Right hindlimb (tissue), 1 donor: ENCODE measurements around the gene GCSH.

Experiments used
- DNase-seq: peaks from one replicate; pipeline ENCODE4 v3.0.0-alpha.2; 2018

The GCSH gene

GRCh38 chr16:81040842-81041241 lies 55.4 kb downstream of the GCSH start:
- DNase-seq, result no peak

GRCh38 chr16:81040131-81040530 lies 56.1 kb downstream of the GCSH start:
- DNase-seq, result no peak

GRCh38 chr16:81036751-81037350 lies 59.3 kb downstream of the GCSH start:
- DNase-seq, result peak; percentile 24

GRCh38 chr16:81035975-81036750 lies 60.0 kb downstream of the GCSH start:
- peak; percentile 41 for DNase-seq

GRCh38 chr16:81035398-81035974 lies 60.7 kb downstream of the GCSH start, which contains the start of gene ATMIN:
Gene ATMIN (plus strand): TSS chr16:81035842. CDS start chr16:81035871, 29 bp downstream.
- peak; percentile 88 for DNase-seq
